Esophagus muscularis mucosa (tissue), 3 donors: Measurements from ENCODE around the gene BMPR1A.

Experiments used
- CTCF ChIP-seq, 3 experiments: fragments of 200-600 bp in 2 of 3; fragments of 450-650 bp in 1 of 3; sonication (generic) in 2 of 3; IDR thresholded peaks; one replicate each; pipeline ENCODE4 v1.5.1; 2017 to 2019; ENCODE audit warnings: antibody characterized with exemption in 3 of 3, mild to moderate bottlenecking in 2 of 3, moderate library complexity in 1 of 3
- POLR2AphosphoS5 ChIP-seq, 2 donors: sonication (generic); formaldehyde crosslinking; IDR thresholded peaks; one replicate each; pipeline ENCODE4 v1.6.1; 2017; ENCODE audit warnings: antibody characterized with exemption in 2 of 2

GRCh38 chr10:86758189-86759072, 2.0 kb downstream of the BMPR1A start:
- TF ChIP-seq CTCF (IDR thresholded peaks at IDR 0.05) (no peak), POLR2AphosphoS5 (IDR thresholded peaks at IDR 0.05) (no peak)
